ENCODE data around the gene RNF2. TPM values are rescaled to one million over a fixed set of nuclear protein-coding genes. Genes with fewer than 3 reads are reported as not detected.

Gene RNF2
- total RNA-seq, 6 experiments from 2014 or later: 4.2 to 9.1 (median 5.3) TPM

DNA sequence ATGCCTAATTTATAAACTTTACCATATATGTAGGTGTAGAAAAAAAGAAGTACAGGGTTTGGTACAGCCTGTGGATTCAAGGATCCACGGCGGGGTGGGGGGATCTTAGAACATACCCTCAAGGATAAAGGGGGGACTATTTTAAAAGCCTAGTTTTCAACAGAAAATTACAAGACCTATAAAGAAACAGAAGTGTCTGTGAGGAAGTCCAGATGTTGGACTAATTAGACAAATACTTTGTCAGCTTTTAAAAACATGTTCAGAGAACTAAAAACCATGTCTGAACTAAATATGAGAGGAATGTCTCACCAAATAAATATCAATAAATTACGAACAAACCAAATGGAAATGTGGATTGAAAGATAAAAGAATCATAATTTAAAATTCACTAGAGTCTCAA lies 59.8 kb downstream of the RNF2 start:
- intact Hi-C loops (cut with DNase I): no loop called here
- TF ChIP-seq, protein P1, sequence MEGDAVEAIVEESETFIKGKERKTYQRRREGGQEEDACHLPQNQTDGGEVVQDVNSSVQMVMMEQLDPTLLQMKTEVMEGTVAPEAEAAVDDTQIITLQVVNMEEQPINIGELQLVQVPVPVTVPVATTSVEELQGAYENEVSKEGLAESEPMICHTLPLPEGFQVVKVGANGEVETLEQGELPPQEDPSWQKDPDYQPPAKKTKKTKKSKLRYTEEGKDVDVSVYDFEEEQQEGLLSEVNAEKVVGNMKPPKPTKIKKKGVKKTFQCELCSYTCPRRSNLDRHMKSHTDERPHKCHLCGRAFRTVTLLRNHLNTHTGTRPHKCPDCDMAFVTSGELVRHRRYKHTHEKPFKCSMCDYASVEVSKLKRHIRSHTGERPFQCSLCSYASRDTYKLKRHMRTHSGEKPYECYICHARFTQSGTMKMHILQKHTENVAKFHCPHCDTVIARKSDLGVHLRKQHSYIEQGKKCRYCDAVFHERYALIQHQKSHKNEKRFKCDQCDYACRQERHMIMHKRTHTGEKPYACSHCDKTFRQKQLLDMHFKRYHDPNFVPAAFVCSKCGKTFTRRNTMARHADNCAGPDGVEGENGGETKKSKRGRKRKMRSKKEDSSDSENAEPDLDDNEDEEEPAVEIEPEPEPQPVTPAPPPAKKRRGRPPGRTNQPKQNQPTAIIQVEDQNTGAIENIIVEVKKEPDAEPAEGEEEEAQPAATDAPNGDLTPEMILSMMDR (IDR thresholded peaks at IDR 0.05): no peak
- TF ChIP-seq POLR2A (IDR thresholded peaks at IDR 0.05): no peak
- no peaks in the 10 kb centered on the region for H3K36me3 ChIP-seq
- WGBS (ENCODE audit: insufficient coverage, low coverage, low lambda C conversion rate, missing lambda C conversion rate): 90% methylated on average over 3 of the region's 3 CpGs
- no peaks in the 10 kb centered on the region for H3K27me3 ChIP-seq
- ATAC-seq (no peak), DNase-seq (no peak)
- H3K4me3 ChIP-seq: no peak overlapping the region
- H3K9me3 ChIP-seq: peaks cover 0 to 9% (median 0%) of the 10 kb centered on the region in 4 donors
- no peaks in the 10 kb centered on the region for H3K4me1 ChIP-seq
- H3K27ac ChIP-seq: no peak overlapping the region

DNA sequence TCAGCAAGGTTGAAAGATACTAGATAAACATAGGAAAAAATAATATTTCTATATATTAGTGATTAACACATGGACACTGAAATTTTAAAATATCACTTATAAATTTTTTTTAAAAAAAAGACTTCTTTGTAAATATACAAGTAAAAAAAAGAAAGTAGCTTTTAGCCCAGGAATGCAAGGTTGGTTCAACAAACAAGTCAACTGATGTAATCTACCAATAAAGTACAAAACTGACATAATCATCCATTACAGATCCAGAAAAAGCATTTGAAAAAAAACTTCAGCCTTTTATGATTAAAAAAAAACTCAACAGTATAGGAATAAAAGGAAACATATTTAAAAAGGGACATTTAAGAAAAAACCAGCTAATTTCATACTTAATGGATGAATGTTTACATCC lies 63.0 kb downstream of the RNF2 start:
- Histone ChIP-seq H3K36me3 (no peaks in the 10 kb centered on the region), H3K4me3 (no peak overlapping the region), H3K27me3 (no peaks in the 10 kb centered on the region), H3K9me3 (peaks cover 0 to 9% (median 0%) of the 10 kb centered on the region in 4 donors), H3K27ac (no peak overlapping the region), H3K4me1 (no peaks in the 10 kb centered on the region)
- DNase-seq (no peak), ATAC-seq (no peak)
- TF ChIP-seq POLR2A (IDR thresholded peaks at IDR 0.05): no peak
- TF ChIP-seq, protein P1 (IDR thresholded peaks at IDR 0.05): no peak
- intact Hi-C loops (cut with DNase I): no loop called here

DNA sequence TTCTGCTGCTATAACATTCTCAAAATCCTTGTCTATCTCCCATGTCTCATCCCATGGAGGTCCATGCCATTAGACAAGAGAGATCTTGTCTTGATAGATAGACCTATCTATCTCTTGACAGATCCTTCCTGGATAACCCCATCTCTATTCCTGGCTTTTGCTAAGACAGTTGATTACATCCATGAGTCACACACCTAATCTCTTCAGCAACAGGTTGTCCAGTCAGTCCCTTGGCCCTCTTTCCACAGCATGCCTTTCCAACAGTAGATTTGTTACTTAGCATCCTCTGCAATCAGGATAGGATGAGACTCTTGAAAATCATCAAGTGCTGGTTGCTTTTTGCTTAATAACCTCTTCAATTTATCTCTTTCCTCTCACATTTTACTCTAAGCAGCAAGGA lies 64.8 kb downstream of the RNF2 start:
- ATAC-seq: no peak
- no peak for DNase-seq

DNA sequence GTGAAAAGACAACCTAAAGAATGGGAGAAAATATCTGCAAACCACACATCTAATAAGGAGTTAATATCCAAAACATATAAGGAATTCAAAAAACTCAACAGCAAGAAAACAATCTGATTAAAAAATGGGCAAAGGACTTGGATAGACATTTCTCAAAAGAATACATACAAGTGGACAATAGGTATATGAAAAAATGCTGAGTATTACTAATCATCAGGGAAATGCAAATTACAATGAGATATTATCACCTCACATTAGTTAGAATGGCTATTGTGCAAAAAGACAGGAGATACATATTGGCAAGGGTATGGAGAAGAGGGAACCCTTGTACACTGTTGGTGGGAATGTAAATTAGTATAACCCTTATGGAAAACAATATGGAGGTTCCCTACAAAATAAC lies 66.5 kb downstream of the RNF2 start:
- DNase-seq: no peak
- H3K4me3 ChIP-seq: no peak overlapping the region
- ATAC-seq: no peak
- H3K36me3 ChIP-seq: no peaks in the 10 kb centered on the region
- intact Hi-C loops (cut with DNase I): no loop called here
- no peaks in the 10 kb centered on the region for H3K4me1 ChIP-seq
- peaks cover 0 to 9% (median 0%) of the 10 kb centered on the region in 4 donors for H3K9me3 ChIP-seq
- TF ChIP-seq, protein P1 (IDR thresholded peaks at IDR 0.05): no peak
- no peak for TF ChIP-seq POLR2A (IDR thresholded peaks at IDR 0.05)
- no peaks in the 10 kb centered on the region for H3K27me3 ChIP-seq
- no peak overlapping the region for H3K27ac ChIP-seq

More for the DNA sequence above, 64.8 kb downstream of the RNF2 start:
- TF ChIP-seq POLR2A (IDR thresholded peaks at IDR 0.05): no peak
- TF ChIP-seq, protein P1 (IDR thresholded peaks at IDR 0.05): no peak
- peaks cover 0 to 9% (median 0%) of the 10 kb centered on the region in 4 donors for H3K9me3 ChIP-seq
- H3K4me1 ChIP-seq: no peaks in the 10 kb centered on the region
- no peak overlapping the region for H3K27ac ChIP-seq
- H3K36me3 ChIP-seq: no peaks in the 10 kb centered on the region
- intact Hi-C loops (cut with DNase I): no loop called here
- no peaks in the 10 kb centered on the region for H3K27me3 ChIP-seq
- H3K4me3 ChIP-seq: no peak overlapping the region

DNA sequence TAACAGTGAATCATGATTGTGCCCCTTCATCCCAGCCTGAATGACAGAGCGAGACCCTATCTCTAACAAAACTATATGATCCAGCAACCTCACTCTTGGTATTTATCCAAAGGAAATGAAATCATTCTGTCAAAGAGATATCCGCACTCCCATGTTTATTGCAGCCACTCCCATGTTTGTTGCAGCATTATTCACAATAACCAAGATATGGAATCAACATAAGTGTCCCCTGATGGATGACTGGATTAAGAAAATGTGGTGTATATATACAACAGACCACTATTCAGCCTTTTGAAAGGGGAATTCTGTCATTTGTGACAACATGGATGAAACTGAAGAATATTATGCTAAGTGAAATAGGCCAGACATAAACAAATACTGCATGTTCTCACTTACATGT lies 67.0 kb downstream of the RNF2 start:
- TF ChIP-seq POLR2A (IDR thresholded peaks at IDR 0.05): no peak
- TF ChIP-seq, protein P1 (IDR thresholded peaks at IDR 0.05): no peak
- Histone ChIP-seq H3K36me3 (no peaks in the 10 kb centered on the region), H3K4me1 (no peaks in the 10 kb centered on the region), H3K27me3 (no peaks in the 10 kb centered on the region), H3K4me3 (no peak overlapping the region), H3K27ac (no peak overlapping the region), H3K9me3 (peaks cover 0 to 9% (median 0%) of the 10 kb centered on the region in 4 donors)
- WGBS (ENCODE audit: insufficient coverage, low coverage, low lambda C conversion rate, missing lambda C conversion rate): 92% methylated on average over 2 of the region's 2 CpGs
- no peak for ATAC-seq
- intact Hi-C loops (cut with DNase I): no loop called here
- DNase-seq: no peak
